Activated effector memory CD4-positive, alpha-beta T cell treated with anti-CD3 and anti-CD28 coated beads, Interleukin-2, amount 50 U/mL, for 16 hours (primary cell): Measurements from ENCODE around the gene CELF3.

ENCODE experiments used
- DNase-seq: peaks from one replicate; pipeline ENCODE4 v3.0.0-alpha.2; 2020

The CELF3 gene

GRCh38 chr1:151720554-151720953 is 4.0 kb upstream of the CELF3 start:
- no peak for DNase-seq

DNA sequence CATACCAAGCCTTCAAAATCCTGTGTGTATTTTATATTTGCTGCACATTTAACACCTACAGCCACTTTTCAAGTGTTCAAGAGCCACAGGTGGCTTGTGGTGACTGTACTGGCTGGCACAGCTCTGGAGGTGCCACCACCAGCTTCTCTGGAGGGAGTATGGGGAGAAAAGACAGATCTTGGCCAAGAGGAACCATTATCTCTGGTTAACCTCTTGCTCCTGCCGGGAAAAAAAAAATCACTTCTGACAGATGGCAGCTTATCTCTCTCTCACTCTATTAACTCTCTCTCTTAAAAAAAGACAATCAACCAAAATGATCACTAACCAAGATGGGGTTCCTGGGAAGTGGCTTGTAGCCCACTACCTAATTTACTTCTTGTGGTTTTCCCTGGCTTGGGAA is 3.5 kb upstream of the CELF3 start:
- DNase-seq, result no peak

- DNase-seq, result no peak
Measured at GRCh38 chr1:151718666-151719065, 2.1 kb upstream of the CELF3 start.

- DNase-seq, result no peak
Measured at GRCh38 chr1:151718011-151718431, 1.4 kb upstream of the CELF3 start.

- no peak for DNase-seq
Measured at GRCh38 chr1:151716405-151716762, 219 bp downstream of the CELF3 start.

GRCh38 chr1:151715726-151716404 is 738 bp downstream of the CELF3 start:
- DNase-seq, result no peak

DNA sequence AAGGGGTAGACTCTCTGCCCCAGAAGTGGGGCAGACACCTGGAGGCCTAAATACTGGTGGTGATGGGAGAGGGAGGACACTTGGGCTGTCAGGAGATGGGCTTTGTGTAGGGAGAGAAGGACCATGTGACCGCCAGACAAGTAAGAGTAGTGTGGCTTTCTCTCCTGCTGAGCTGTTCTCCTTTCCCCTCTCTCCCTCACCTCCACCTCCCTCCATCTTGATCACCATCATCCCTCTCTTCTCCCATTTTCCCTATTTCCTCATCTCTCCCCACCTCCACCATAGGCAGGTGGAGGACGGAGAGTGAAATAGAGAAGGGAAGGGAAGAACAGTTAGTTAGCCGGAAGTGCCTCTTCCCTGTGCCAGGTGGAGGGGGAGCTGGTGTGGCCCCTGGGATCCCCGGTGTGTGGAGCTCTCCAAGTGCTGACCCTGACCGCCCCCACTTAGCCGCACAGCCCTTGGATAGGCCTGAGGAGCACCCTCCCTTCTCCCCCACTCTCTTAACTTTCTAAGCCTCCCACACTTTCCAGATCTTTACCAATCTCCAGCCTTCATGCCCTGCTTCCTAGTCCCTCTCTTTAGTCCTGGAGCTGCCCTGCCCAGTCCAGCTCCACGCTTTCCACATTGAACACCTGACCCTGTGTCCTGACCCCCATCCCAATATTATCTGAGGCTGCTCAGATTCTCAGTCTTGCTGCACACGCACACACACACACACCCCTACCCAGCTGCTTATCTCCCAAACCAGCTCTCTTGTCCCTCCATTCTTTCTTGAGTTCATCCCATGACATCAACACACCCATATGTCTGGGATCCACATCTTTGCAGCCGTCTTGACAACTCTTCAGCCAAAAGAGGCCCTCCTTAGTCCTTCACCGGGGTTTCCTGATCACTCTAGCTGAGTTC is 1.5 kb downstream of the CELF3 start:
- DNase-seq, result no peak

GRCh38 chr1:151713874-151714273 is 2.7 kb downstream of the CELF3 start:
- no peak for DNase-seq

DNA sequence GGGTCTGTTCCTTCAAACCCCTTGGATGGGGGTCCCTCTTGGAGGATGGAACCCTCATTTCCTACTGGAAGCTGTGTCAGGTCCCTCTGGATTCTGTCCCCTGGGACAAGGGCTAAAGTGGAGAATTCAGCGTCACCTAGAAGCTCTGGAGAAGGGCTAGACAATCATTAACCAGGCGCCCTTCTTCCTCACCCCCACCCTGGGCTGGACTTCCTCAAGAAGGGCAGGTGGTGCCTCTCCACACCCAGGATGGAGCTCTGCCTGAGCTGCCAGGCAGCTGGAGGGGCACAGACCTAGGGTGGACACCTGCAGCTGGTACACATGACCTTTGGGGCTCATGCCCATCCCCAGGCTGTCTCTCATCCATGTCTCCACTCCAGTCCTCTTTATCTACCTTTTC is 3.6 kb downstream of the CELF3 start:
- no peak for DNase-seq

DNA sequence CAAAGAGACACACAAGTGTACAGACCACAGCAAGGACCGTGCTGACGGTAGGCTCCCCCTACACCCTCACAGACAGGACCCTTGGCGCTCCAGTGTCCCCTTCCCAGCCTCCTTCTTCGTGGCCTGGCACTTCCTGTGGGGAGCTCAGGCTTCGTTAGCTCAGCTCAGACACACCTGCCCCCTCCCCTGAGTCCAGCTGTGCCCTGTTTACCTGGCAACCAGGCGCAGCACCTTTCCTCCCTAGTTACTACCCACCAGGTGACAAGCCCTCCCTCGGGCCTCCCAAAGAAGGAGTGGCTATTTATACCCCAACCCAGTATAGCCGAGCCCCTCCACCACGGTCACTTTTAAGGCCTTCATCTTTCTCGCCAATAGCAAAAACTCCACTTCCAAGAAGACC is 4.7 kb downstream of the CELF3 start:
- DNase-seq, result no peak

DNA sequence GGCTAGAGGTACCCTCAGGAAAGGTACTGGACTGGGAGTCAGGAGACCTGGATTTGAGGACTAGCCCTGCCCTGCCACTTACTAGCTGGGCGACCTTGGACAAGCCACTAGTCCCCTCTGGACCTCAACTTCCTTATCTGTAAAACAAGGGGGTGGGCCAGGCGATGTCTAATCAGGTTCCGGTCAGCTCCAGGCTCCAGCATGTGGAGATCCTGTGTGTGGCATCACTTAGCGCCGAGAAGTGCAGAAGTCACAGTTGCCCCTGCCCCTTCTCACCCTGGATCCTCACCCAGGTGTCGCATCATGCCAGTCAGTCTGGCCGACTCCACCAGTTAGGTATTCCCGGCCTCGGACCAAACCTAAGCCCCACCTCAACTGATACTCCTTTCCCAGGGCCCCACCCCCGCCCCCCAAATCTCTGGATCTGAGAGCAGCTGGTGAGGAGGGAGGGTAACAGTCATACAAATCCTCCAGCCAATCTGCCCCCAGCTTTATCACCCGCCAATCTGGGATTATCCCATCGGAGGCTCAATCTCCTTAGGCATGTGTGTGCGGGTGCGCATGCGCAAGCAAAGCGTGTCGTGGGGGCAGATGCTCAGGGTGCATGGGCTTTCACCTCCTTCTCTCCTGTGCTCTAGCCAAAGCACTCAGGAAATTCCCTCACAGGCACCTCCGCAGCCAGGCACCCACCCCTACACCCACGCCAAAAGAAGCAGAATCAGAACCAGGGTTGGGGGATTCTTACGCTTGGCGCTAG is 5.4 kb downstream of the CELF3 start:
- DNase-seq, result no peak

- peak; percentile 75 for DNase-seq
Measured at GRCh38 chr1:151710187-151710840, 6.3 kb downstream of the CELF3 start.

DNA sequence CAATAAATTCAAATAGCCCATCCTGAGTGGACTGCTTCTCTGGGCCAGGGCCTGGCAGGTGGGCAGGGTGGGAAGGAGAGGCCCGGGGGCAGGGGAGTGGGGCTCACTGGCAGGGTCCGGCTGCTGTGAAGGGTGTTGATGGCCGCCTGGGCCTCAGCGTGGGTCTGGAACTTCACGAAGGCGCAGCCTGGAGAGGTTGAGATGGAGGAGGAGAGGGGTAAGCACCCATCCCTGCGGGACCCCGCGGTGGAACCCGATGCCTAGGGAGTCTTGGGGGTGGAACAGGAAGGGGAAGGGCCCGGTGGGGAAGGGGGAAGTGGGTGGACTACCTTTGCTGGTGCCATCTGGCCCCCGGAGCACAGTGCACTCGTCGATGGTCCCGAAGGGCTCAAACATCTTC is 7.7 kb downstream of the CELF3 start:
- DNase-seq, result no peak

DNA sequence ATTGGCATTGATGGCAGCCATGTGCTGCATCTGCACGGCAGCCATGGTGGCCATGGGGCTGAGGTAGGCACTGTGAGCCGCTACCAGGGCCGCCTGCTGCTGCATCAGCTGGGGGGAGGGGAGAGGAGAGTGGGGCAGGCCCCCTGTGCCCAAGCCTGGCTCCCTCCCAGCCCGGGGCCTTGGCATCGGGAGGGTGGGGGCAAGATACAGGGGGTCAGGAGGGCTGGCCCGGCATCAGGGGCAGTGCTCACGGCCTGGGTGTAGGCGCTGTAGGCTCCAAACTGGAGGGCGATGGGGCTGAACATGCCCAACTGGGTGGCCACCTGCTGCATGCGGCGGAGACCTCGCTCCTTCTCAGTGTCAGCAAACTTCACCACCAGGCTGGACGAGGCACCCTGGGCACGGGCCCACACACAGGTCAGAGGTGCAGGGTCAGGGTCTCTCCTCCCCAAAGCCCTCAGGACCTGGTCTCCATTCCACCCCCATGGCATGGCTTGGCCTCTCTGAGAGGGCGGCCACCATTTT is 9.0 kb downstream of the CELF3 start:
- DNase-seq, result no peak

GRCh38 chr1:151706464-151707415 is 9.9 kb downstream of the CELF3 start:
- no peak for DNase-seq

- DNase-seq, result no peak
Measured at GRCh38 chr1:151705753-151706463, 10.7 kb downstream of the CELF3 start.

GRCh38 chr1:151705146-151705545 is 11.5 kb downstream of the CELF3 start:
- DNase-seq, result no peak

GRCh38 chr1:151704246-151704645 is 12.4 kb downstream of the CELF3 start:
- DNase-seq, result no peak

- no peak for DNase-seq
Measured at GRCh38 chr1:151703813-151704212, 12.8 kb downstream of the CELF3 start.

DNA sequence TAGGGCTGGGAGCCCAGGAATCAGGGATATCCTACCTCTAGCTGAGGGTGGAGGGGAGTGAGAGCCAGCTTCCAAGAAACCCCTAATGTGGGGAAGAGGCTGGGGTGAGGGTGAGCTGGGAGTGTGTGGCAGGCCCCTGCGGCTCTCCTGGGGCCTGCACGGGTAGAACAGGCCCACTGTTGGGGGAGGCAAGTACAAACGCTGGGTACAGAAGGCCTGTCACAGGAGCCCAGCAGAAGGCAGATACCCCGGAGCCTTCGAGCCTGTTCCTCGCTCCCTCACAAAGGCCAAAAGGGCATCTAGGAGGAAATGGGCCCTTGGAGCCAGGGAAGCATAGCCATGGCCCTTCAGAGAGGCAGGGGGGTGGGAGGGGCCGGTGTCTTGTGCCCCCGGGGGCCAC is 13.7 kb downstream of the CELF3 start:
- DNase-seq, result no peak

DNA sequence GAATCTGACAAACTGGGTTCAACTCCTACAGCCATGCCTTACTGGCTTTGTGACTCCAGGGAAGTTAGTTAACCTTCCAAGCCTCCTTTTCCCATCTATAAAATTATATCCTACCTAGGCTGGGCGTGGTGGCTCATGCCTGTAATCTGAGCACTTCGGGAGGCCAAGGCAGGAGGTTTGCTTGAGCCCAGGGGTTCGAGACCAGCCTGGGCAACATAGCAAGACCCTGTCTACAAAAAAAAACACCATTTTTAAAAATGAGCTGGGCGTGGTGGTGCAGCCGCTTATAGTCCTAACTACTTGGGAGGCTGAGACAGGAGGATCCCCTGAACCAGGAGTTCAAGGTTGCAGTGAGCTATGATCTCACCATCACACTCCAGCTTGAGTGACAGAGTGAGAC is 15.1 kb downstream of the CELF3 start:
- DNase-seq, result no peak
